Hypothalamus (tissue), 51 donors: ENCODE results near the gene WIPF3.
A peak's percentile ranks its signal among the peaks of the same experiment; 100 is the strongest.

ENCODE experiments used
- DNase-seq, 51 donors: peaks; one replicate each; lab custom pipeline; 2025; lab: John Stamatoyannopoulos, UW

WIPF3 gene, protein sequence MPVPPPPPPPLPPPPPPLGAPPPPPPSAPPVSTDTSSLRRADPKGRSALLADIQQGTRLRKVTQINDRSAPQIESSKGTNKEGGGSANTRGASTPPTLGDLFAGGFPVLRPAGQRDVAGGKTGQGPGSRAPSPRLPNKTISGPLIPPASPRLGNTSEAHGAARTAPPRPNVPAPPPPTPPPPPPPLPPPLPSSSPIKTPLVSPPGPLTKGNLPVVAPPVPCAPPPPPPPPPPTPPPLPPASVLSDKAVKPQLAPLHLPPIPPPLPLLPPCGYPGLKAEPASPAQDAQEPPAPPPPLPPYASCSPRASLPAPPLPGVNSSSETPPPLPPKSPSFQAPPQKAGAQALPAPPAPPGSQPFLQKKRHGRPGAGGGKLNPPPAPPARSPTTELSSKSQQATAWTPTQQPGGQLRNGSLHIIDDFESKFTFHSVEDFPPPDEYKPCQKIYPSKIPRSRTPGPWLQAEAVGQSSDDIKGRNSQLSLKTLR

DNA sequence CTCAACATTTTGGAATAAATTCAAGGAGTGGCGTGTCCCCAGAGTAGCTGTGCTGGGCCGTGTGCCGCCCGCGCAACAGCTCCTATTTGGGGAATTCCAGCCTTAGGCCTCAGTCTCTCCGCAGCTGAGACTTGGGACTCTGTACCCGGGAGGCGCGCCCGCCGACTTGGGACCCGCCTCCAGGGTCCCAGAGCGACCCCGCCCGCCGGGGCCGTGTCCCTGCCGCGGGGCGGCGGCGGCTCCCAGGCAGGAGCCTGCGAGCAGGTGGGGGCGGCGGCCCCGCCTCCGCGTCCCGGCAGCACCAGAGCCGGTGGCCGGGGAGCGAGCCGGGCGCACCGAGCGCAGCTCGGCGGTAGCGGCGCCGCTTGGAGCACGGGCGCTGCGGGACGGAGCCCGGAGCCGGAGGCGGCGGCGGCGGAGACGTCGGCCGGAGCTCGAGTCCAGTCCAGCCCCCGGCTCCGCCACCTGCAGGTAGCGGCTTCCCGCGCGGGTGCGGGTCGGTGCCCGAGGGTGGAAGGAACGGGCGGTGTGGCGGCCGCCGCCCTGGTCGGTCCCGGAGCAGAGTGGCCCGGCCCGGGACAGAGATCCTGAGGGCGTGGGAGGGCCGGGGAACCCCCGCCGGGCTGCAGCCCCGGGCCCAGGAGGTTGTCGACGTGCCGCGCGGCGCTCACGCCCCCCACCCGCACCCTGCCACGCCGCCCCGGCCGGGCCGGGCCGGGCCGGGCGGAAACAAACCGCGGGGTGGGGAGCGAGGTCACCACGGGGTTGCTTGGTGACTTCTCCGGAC lies at the start of gene WIPF3:
TSS of gene WIPF3 (plus strand) at position 301 of the 787 bp plus-strand sequence. CDS start 28,217 bp downstream, outside the sequence.
- DNase-seq = peak in 8 of 51 donors; percentile 7 to 61 (median 14)

DNA sequence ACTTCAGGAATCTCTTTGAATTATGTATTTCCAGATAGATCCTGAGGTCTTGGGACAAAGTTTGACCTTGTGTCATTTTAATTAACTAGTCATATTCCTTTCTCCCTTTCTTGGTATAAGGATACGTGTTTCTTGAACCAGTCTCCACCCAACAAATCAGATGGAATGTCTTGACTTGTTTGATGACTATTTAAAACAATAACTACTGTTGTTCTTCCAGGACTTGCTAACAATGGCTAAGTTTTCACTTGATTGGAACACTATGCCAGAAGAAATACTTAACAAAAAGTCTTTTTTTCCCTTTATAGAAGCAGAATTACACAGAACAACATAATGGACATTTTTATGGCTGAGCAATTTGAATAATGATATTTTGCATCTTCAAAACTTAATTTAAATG lies 43.0 kb upstream of the WIPF3 start:
- no peak for DNase-seq

DNA sequence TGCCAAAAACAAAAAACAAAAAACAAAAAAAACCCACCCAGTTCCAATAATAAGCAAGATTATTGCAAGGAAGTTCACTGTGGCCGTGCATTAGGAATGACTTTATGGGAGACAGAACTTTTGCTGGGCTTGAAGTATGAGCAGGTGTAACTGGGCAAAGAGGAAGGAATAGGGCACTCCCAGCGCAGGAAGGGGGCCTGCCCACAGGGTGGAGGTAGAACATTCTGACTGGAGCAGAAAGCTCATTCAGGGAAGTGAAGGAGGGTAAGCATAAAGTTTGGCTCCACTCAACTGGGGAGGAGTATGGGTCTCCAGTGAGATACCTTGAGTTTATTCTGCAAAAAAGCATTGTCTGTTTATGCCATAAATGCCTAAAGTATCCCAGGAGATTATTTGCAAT lies 42.1 kb upstream of the WIPF3 start:
- no peak for DNase-seq

DNA sequence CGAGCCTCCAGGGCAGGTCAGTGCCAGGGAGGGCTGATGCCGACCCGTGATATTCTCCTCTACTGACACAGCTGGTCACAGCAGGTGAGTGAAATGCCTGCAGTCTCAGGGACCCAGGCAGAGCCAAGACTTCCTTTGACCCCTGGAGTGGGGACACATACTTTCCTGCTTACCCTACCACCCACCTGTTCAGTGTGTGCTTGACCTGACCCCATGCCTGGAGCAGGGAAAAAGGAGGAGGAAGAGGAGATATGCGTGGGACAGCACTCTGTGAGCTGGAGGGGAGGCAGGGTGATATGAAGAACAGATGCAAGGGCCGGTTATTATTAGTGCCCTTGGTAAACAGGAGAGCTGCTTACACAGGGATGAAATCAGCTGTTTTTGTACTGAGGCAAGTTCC lies 40.8 kb upstream of the WIPF3 start:
- DNase-seq = no peak

- no peak for DNase-seq
Observed at GRCh38 chr7:29770371-29770770, 35.9 kb upstream of the WIPF3 start.

DNA sequence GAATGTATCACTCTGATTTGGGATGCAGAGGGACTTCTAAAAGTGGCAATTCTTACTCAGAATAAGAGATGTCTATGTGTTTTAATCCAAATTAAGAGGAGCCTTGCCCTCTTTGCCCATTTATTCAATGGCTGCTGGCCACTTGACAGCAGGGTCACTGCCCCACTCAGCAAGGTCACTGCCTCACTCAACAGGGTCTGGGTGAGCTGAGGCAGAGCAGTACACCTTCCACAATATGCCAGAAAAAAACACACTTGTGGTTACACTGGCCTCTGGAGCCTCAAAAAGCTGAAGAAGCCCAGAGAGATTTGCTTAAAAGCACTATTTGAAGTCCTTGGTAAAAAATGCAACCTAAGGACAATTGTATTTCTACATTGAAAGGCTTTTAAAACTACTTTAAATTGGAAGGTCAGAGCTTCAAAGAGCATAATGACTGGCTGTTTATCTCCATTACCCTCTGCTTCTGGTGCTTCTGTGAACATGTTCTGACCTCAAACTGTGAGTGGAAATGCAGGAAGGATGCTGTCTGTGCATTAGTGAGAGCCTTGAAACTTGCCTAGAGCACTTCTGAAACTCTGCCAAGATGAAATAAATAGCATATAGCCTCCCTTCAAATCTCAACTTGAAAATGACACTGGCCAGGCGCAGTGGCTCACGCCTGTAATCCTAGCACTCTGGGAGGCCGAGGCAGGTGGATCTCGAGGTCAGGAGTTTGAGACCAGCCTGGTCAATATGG lies 35.1 kb upstream of the WIPF3 start:
- DNase-seq = no peak

DNA sequence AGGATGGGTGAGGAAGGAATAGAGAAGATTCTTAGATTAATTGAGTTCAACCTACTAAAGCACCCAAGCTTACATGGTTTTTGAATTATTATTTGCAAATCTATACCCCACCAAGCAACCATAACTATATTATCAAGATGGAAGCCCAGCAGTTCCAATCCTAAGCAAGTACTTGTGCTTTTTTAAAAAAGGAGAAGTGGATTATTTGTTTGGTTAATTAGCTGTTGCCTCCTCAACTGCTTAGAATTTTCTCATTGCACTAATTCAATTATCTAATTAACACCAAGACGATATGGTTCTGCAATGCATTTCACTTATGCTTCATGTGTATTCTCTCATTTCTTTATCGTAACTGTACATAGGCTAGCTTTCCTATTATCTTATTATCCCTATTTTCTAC lies 27.3 kb upstream of the WIPF3 start:
- DNase-seq = no peak

GRCh38 chr7:29780346-29780745 lies 26.0 kb upstream of the WIPF3 start:
- DNase-seq = no peak

DNA sequence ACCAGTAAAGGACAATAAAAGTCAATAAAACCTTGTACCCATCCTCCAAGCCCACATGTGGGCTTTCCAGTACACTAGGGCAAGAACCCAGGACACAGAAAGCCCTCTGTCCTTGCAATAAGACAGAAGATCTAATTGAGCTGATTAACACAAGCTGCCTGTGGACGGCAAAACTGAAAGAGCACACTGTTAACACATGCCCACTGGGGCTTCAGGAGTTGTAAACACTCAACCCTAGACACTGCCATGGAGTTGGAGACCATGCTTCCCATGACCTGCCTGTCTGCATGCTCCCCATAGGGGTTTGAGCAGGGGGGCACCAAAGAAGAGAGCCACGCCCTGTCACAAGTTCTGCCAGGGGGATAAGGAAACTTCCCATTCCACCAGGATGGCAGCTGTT lies 22.6 kb upstream of the WIPF3 start:
- DNase-seq = no peak

DNA sequence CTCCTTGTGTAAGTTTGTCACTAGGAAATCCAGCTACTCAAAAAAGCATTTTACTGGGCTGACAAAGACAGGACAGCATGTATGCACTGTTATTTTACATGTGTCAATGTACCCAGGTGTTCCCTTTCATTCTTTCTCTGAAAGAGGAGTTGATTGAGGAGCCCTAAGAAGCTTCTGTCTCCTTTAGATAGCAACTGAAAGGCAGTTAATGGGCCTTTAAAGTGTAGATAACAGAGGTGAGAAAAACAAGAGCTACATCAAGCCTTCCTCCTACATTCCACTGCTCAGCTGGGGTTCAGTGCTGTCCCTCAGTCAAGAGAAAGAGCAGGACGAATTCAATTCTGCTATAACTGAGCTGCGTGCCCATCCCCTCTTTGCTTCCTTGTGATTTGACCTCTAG lies 12.8 kb upstream of the WIPF3 start:
- no peak for DNase-seq

DNA sequence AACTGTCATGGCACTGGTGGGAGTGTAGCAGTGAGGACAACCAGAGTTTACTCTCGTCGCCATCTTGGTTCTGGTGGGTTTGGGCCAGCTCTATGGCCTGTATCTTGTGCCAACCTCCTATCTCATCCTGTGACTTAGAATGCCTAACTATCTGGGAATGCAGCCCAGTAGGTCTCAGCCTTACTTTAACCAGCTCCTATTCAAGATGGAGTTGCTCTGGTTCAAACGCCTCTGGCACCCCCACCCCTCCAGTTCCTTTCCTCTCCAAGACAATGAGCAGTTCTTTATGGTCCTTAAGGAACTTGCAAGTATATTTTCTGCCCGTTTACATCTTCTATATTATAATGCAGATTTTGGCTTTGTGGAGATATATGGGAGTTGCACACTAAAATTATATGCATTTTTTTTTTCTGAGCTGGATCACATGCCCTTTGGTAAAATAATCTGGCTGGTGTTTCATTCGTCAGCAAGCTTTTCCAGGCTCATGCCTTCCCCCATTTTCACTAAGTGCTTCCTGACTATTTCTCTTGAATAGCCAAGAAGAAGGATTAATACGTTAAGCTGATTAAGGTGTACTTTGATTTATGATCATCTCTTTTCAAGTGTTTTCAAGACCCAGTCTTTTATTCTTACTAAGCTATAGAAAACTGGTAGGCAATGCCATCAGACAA lies 11.2 kb upstream of the WIPF3 start:
- DNase-seq = no peak

DNA sequence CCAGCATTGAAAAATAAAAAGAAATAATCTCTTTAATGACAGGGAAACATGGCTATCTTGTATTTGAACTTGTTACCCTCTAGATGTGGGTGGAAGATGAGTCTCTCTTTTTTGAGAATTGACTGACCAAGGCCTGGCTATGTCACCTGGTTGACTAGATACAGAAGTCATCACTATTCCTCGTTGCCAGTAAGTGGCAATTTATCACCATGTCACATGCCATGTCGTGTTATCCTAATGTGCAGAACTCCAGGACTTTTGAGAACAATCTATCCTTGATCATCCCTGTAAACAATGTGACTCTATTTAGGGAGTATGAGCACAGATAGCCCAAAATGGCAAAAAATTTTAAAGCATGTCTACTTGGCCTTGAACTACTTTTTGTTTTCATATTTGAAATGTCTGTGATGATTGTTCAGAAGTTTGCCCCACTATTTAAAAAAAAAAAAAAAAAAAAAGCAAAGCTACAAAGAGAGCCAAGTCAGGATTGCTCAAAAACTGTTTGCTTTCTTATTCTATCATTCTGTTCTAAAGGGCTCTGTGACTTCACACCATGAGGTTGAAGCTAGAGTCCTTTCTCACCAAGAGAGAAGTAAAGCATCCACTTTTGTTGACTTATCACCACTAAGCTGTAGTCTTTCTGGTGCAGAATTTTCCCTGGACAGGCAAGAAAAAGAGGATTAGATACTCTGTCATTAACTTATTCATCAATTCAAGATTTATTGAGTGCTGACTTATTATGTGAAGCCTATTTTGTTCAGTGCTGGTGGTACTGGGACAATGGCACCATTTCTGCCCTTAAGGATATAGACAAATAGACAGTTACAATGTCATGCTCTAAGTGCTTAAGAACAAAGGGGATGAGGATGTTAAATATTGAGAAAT lies 10.4 kb upstream of the WIPF3 start:
- DNase-seq = no peak

DNA sequence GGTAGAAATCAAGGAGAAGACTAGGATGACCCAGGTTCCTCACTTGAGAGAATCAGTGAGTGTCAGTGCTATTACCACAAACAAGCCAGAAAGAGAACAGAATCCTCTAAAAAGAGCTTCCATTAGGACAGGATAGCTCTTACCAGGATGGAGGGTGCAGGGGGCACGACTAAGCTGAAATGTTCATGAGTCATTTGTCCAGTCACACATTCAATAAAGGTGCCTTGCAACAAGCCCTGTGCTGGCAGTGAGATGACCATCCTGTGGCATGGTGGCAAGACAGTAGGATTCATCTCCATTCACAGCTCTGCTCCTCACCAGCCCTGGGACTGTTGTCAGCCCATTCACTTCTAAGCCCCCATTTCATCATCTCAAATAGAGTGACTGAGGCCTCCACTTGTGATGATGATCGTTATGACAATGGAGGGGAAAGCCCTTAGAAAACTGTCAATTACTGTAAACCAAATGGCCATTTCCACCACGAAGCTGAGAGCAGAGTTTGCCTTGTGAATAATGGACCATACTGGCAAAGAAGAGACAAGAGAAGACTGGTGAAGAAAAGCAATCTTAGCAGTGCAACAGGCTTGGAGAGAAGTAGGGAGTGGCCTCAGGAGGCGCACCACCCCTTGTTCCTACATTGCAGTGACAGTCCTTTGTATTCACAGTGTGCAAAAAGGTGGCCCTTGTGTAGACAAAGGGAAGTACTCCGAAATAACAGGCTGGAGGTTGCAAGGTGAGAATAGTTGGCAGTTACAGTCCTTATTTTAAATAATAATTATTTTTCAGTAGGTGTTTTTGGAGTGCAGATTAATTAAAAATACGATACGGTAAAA lies 9.0 kb upstream of the WIPF3 start:
- DNase-seq = no peak

GRCh38 chr7:29798422-29798821 lies 7.9 kb upstream of the WIPF3 start:
- no peak for DNase-seq

DNA sequence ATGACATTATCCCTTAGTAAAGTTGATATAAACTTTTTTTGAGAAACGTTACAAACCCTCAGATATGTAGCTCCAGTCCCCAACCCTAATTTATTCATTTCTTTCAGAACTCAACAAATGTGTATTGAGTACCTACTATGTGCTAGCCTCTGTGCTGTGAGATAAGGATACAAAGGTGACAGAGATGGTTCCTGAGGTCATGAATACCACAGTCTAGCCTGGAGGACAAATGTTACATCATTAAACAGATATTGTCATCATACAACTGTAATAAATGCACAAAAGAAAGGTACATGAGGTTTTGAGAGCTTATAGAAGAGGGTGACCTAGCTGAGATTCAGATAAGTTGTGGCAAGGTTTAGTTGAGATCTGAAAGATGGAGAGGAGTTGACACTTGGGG lies 4.4 kb upstream of the WIPF3 start:
- no peak for DNase-seq

- no peak for DNase-seq
Observed at GRCh38 chr7:29805031-29805430, 1.3 kb upstream of the WIPF3 start.

GRCh38 chr7:29805886-29806207 lies 461 bp upstream of the WIPF3 start:
- DNase-seq = no peak

DNA sequence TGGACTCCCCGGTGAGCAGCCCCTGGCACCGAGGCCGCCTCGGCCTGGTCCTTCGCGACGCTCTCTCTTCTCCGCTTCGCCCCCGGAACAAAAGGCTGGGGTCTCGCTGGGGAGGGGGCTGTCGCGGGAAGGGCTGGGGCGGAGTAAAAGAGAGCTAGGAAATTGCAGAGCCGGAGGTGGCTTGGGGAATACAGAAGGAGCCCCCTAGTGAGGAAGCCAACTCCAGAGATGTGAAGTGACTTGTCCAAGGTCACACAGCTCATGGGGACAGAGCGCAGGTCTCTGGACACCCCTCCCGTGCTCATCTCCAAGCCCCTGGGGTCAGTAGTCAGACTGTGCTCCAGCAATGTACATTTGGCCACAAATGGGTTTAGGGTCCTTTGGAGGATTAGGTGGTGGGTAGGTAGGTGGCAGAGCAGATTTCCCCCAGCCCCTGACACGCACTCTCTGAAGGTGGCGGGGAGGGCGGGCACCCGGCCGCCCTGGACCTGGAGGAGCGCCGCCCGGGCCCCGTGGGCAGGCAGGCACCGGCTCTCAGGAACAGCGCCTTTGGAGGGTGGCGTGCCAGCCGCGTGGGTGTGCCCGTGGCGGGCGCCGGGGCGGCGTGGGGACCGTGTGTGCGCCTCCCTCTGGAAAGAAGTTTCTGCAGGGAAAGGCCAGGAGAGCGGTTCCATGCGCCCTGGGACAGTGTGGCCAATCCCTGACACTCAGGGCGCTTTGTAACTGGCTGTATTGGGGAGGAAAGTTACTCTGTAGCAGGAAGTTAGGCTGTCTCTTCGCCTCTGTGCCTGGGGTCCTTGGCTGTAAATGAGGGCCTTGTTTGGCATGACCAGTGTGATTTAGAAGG lies 910 bp downstream of the WIPF3 start:
- DNase-seq = peak in 8 of 51 donors; percentile 7 to 25 (median 19)
